Caco-2 (cell line): ENCODE measurements around the gene BRAT1. TPM values are rescaled to one million over a fixed set of nuclear protein-coding genes. Genes with fewer than 3 reads are reported as not detected.

Experiments
- BruUV-seq: library from RNA; stranded (reverse); fragments of 400-500 nt; replicated peaks from 2 replicates; lab custom pipeline; 2021; lab: Mats Ljungman, UMichigan
- CTCF ChIA-PET: fragments of 300-600 bp; sonication (Branson Sonifier 250); formaldehyde crosslinking; loops from one replicate; lab custom pipeline; 2022; ENCODE audit warnings: antibody characterized with exemption; lab: Charles Lee
- POLR2A ChIA-PET: fragments of 300-600 bp; sonication (Branson Sonifier 250); formaldehyde crosslinking; loops from one replicate; lab custom pipeline; 2022; ENCODE audit warnings: antibody characterized with exemption; lab: Charles Lee
- DNase-seq, 2 experiments: peaks; one replicate each; pipeline versions ENCODE4 v3.0.0 to v3.0.0-alpha.2; 2020 to 2022
- H3K27me3 ChIP-seq: replicated peaks from 2 replicates; pipeline ENCODE4 v1.6.0; 2011; ENCODE audit warnings: low read length; ENCODE audit not compliant: control insufficient read depth, insufficient read depth
- H3K36me3 ChIP-seq: 2 replicates; pipeline ENCODE4 v1.5.1; 2011; ENCODE audit warnings: low read length; ENCODE audit not compliant: control insufficient read depth, insufficient read depth
- H3K4me1 ChIP-seq: fragments of 250-450 bp; sonication (Bioruptor Pico); 2 replicates; pipeline ENCODE4 v1.5.1; 2020; ENCODE audit warnings: mild to moderate bottlenecking
- H3K4me3 ChIP-seq: 2 replicates; pipeline ENCODE4 v1.5.1; 2011; ENCODE audit warnings: low read depth, mild to moderate bottlenecking, control low read depth, low read length
- H3K9me3 ChIP-seq: fragments of 250-450 bp; sonication (Bioruptor Pico); 2 replicates; pipeline ENCODE4 v1.5.1; 2020; ENCODE audit warnings: mild to moderate bottlenecking, moderate library complexity
- H3K27ac Mint-ChIP-seq: one replicate; pipeline ENCODE4 v1.8.0; 2022; ENCODE audit warnings: mixed read lengths; ENCODE audit not compliant: unreplicated experiment
- H3K27me3 Mint-ChIP-seq: one replicate; pipeline ENCODE4 v1.8.0; 2022; ENCODE audit warnings: mixed read lengths; ENCODE audit not compliant: insufficient read depth, unreplicated experiment
- H3K36me3 Mint-ChIP-seq: one replicate; pipeline ENCODE4 v1.8.0; 2022; ENCODE audit warnings: mild to moderate bottlenecking, mixed read lengths; ENCODE audit not compliant: insufficient read depth, unreplicated experiment
- H3K4me1 Mint-ChIP-seq: one replicate; pipeline ENCODE4 v1.8.0; 2022; ENCODE audit warnings: low read depth, mixed read lengths; ENCODE audit not compliant: unreplicated experiment
- H3K4me3 Mint-ChIP-seq: one replicate; pipeline ENCODE4 v1.8.0; 2022; ENCODE audit warnings: mild to moderate bottlenecking, moderate library complexity, mixed read lengths; ENCODE audit not compliant: unreplicated experiment
- H3K9me3 Mint-ChIP-seq: one replicate; pipeline ENCODE4 v1.8.0; 2022; ENCODE audit warnings: mixed read lengths; ENCODE audit not compliant: unreplicated experiment
- CTCF ChIP-seq, 2 experiments: fragments of 200-600 bp in 1 of 2; IDR thresholded peaks; 1 replicate in 1 of 2; 2 replicates in 1 of 2; pipeline versions ENCODE4 v1.5.1 to v1.8.0; 2011 to 2022; ENCODE audit warnings: antibody characterized with exemption in 1 of 2, control low read depth in 1 of 2, inconsistent platforms in 1 of 2, low read depth in 1 of 2, low read length in 1 of 2, mild to moderate bottlenecking in 1 of 2, moderate library complexity in 1 of 2; ENCODE audit not compliant: insufficient read depth in 1 of 2, severe bottlenecking in 1 of 2, unreplicated experiment in 1 of 2
- intact Hi-C: fragments of 100-400 bp; cut with micrococcal nuclease; formaldehyde crosslinking; loops from one replicate; pipeline ENCODE4 v1.10.0; 2022; ENCODE audit not compliant: unreplicated experiment
- total RNA-seq: library from RNA; stranded (reverse); gene quantifications from 2 replicates; pipeline ENCODE4 v1.2.3, GENCODE V29; 2022

The BRAT1 gene
- total RNA-seq, 1 experiment from 2014 or later = 33.5 TPM

- Mint-ChIP-seq H3K4me3 (no peak overlapping the region), H3K27me3 (no peaks in the 10 kb centered on the region), H3K4me1 (no peaks in the 10 kb centered on the region), H3K36me3 (peaks cover 8% of the 10 kb centered on the region), H3K9me3 (no peaks in the 10 kb centered on the region), H3K27ac (no peak overlapping the region)
- Histone ChIP-seq H3K4me3 (no peak overlapping the region), H3K4me1 (no peaks in the 10 kb centered on the region), H3K9me3 (no peaks in the 10 kb centered on the region), H3K27me3 (no peaks in the 10 kb centered on the region), H3K36me3 (no peaks in the 10 kb centered on the region)
- ChIA-PET POLR2A (no interaction called here), CTCF (no interaction called here)
- no TSS peak for BruUV-seq
- no peak for DNase-seq
- no peak for TF ChIP-seq CTCF (IDR thresholded peaks at IDR 0.05; ENCODE audit: insufficient read depth in 1 of 2, low read depth in 1 of 2, low read length in 1 of 2, severe bottlenecking in 1 of 2, unreplicated experiment in 1 of 2)
- intact Hi-C loops = no loop called here
Measured at GRCh38 chr7:2589341-2589740, 34.0 kb upstream of the BRAT1 start.

GRCh38 chr7:2587778-2588177, 32.5 kb upstream of the BRAT1 start:
- Histone ChIP-seq H3K27me3 (no peaks in the 10 kb centered on the region), H3K4me3 (no peak overlapping the region), H3K9me3 (no peaks in the 10 kb centered on the region), H3K36me3 (no peaks in the 10 kb centered on the region), H3K4me1 (no peaks in the 10 kb centered on the region)
- Mint-ChIP-seq H3K27me3 (no peaks in the 10 kb centered on the region), H3K9me3 (no peaks in the 10 kb centered on the region), H3K36me3 (peaks cover 8% of the 10 kb centered on the region), H3K4me1 (no peaks in the 10 kb centered on the region), H3K27ac (no peak overlapping the region), H3K4me3 (no peak overlapping the region)
- TF ChIP-seq CTCF (IDR thresholded peaks at IDR 0.05; ENCODE audit: insufficient read depth in 1 of 2, low read depth in 1 of 2, low read length in 1 of 2, severe bottlenecking in 1 of 2, unreplicated experiment in 1 of 2) = no peak
- intact Hi-C loops = no loop called here
- ChIA-PET POLR2A (no interaction called here), CTCF (no interaction called here)
- no peak for DNase-seq
- BruUV-seq = no TSS peak

- Histone ChIP-seq H3K4me1 (no peaks in the 10 kb centered on the region), H3K36me3 (no peaks in the 10 kb centered on the region), H3K4me3 (no peak overlapping the region), H3K27me3 (no peaks in the 10 kb centered on the region), H3K9me3 (no peaks in the 10 kb centered on the region)
- peaks cover 8% of the 10 kb centered on the region for H3K36me3 Mint-ChIP-seq
- H3K27me3 Mint-ChIP-seq = no peaks in the 10 kb centered on the region
- H3K9me3 Mint-ChIP-seq = no peaks in the 10 kb centered on the region
- DNase-seq = no peak
- no peaks in the 10 kb centered on the region for H3K4me1 Mint-ChIP-seq
- no peak for TF ChIP-seq CTCF (IDR thresholded peaks at IDR 0.05; ENCODE audit: insufficient read depth in 1 of 2, low read depth in 1 of 2, low read length in 1 of 2, severe bottlenecking in 1 of 2, unreplicated experiment in 1 of 2)
- no TSS peak for BruUV-seq
- peak overlapping the region; percentile 64 for H3K27ac Mint-ChIP-seq
- H3K4me3 Mint-ChIP-seq = no peak overlapping the region
- intact Hi-C loops = no loop called here
- ChIA-PET POLR2A (no interaction called here), CTCF (no interaction called here)
Measured at GRCh38 chr7:2587134-2587533, 31.8 kb upstream of the BRAT1 start.
